Neural progenitor cell (in vitro differentiated cells): ENCODE data around the gene SNX2.

Experiments
- CTCF ChIP-seq: fragments of 200-600 bp; sonication (generic); IDR thresholded peaks from 2 replicates; pipeline ENCODE4 v1.5.1; 2017; ENCODE audit warnings: antibody characterized with exemption, mild to moderate bottlenecking
- EZH2 ChIP-seq: fragments of 200-600 bp; sonication (generic); IDR thresholded peaks from 2 replicates; pipeline ENCODE4 v1.6.1; 2017; ENCODE audit warnings: antibody characterized with exemption, mild to moderate bottlenecking, moderate library complexity

DNA sequence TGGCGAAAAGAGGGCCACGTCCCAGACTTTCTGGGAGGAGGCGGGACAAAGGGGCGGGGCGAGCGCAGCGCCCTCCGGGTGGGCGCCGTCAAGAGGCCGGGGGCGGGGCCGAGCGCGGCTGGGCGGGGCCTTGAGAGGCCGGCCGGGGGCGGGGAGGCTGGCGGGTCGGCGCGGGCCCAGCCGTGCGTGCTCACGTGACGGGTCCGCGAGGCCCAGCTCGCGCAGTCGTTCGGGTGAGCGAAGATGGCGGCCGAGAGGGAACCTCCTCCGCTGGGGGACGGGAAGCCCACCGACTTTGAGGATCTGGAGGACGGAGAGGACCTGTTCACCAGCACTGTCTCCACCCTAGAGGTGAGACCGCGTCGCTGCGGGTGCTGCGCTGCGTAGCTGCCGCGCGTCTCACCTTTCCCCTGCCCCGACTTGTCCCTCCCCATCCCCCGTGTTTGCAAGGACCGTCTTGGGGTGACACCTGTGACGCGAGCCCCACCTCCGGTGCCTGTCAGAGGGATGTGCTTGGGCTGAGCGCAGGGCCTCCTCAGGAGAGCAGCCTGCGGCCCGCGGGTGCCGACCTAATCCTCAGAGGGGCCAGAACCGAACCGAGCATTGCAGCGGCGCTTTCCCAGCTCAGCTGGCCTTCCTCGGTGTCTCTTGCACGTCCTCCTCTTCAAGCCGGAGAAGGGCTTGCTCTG is at the start of gene SNX2:
- TF ChIP-seq CTCF (peak; percentile 40), EZH2 (no peak)
